Right lobe of liver (tissue), 6 donors: Measurements from ENCODE around the gene CDKAL1. TPM values are rescaled to one million over a fixed set of nuclear protein-coding genes. Genes with fewer than 3 reads are reported as not detected.

Experiments
- ATAC-seq, 4 donors: fragments of 200-7000 bp; cut with Tn5 transposase; one replicate each; pipeline ENCODE4 v1.9.1; 2020; ENCODE audit warnings: mild to moderate bottlenecking in 4 of 4, moderate library complexity in 4 of 4
- DNase-seq, 3 donors: peaks; one replicate each; pipeline ENCODE4 v3.0.0-alpha.2; 2020
- H3K27ac ChIP-seq, 3 donors: fragments of 200-600 bp; one replicate each; pipeline ENCODE4 v1.8.0; 2022
- H3K27me3 ChIP-seq, 2 donors: fragments of 200-600 bp; one replicate each; pipeline ENCODE4 v1.8.0; 2022
- H3K36me3 ChIP-seq, 4 donors: fragments of 200-600 bp; sonication (generic) in 1 of 4; one replicate each; pipeline versions ENCODE4 v1.5.1 to v1.8.0; 2017 to 2022; ENCODE audit warnings: control low read depth in 1 of 4
- H3K4me1 ChIP-seq, 4 donors: fragments of 200-600 bp; sonication (generic) in 1 of 4; one replicate each; pipeline versions ENCODE4 v1.5.1 to v1.8.0; 2017 to 2022; ENCODE audit warnings: control low read depth in 1 of 4
- H3K4me3 ChIP-seq, 3 donors: fragments of 200-600 bp; one replicate each; pipeline ENCODE4 v1.8.0; 2022
- H3K9me3 ChIP-seq, 4 donors: fragments of 200-600 bp; sonication (generic) in 1 of 4; one replicate each; pipeline versions ENCODE4 v1.5.1 to v1.8.0; 2017 to 2022; ENCODE audit warnings: control low read depth in 1 of 4
- POLR2A ChIP-seq: fragments of 450-650 bp; IDR thresholded peaks from one replicate; pipeline ENCODE4 v1.6.1; 2017; ENCODE audit warnings: antibody characterized with exemption, mild to moderate bottlenecking
- WGBS: methylation state at CpG from one replicate; pipeline ENCODE4 v1.1.6; 2018; ENCODE audit warnings: low coverage, low lambda C conversion rate; ENCODE audit not compliant: insufficient coverage; ENCODE audit errors: missing lambda C conversion rate; 5-methylcytosine and 5-hydroxymethylcytosine counted together
- intact Hi-C, 2 donors: fragments of 100-400 bp; cut with DNase I; formaldehyde crosslinking; loops; one replicate each; pipeline versions ENCODE4 v1.11.2 to v1.14.1; 2022
- total RNA-seq, 6 experiments: library from RNA; depleted of rRNA in 2 of 6; stranded (reverse); fragments of >200 nt in 2 of 6; fragmentation: NEBNext Ultra II Directional in 3 of 6; extraction: Animal tissue kit (Norgen Biotek cat#: 25700) in 3 of 6; gene quantifications; one replicate each; pipeline versions ENCODE4 v1.1.0 to v1.2.4, GENCODE V29; 2016 to 2023
- TF ChIP-seq, protein P1 (sequence below), 4 donors: fragments of 200-600 bp in 3 of 4; fragments of 450-650 bp in 1 of 4; IDR thresholded peaks; one replicate each; pipeline versions ENCODE4 v1.5.1 to v1.8.0; 2016 to 2022; ENCODE audit warnings: antibody characterized with exemption in 4 of 4, mild to moderate bottlenecking in 2 of 4
- donor health status: DM: no; HTN: yes; CAD: no.
- donor health status: DM: no; HTN: no; CAD: no.
- donor health status: DM: no; HTN: no; CAD: no.
- donor health status: DM: no; HTN: yes; CAD: no.
- donor health status: DM: no; HTN: yes; CAD: no.

The CDKAL1 gene
- total RNA-seq, 6 experiments from 2014 or later, result 4.5 to 7.0 (median 6.2) TPM

DNA sequence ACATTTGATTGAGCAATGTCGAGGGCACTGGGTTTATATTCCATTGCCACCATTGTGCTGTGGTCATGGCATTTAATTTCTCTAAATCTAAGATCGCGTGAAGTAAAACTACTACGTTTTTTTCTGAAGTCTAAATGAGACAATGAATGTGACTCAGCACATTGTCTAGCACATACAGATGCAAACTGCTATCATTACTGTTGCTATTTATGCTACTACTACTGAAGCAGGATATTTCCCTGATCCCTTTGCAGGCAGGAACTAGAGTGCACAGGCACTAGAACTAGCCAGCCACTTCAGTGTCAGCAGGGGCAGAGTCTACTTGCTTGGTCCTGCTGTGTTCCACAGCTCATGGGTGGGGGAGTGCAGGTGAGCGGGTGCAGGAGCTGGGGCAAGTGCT lies 449.7 kb downstream of the CDKAL1 start:
- no peaks in the 10 kb centered on the region for H3K36me3 ChIP-seq
- no peak overlapping the region for H3K27ac ChIP-seq
- H3K4me1 ChIP-seq, result no peaks in the 10 kb centered on the region
- TF ChIP-seq, protein P1, sequence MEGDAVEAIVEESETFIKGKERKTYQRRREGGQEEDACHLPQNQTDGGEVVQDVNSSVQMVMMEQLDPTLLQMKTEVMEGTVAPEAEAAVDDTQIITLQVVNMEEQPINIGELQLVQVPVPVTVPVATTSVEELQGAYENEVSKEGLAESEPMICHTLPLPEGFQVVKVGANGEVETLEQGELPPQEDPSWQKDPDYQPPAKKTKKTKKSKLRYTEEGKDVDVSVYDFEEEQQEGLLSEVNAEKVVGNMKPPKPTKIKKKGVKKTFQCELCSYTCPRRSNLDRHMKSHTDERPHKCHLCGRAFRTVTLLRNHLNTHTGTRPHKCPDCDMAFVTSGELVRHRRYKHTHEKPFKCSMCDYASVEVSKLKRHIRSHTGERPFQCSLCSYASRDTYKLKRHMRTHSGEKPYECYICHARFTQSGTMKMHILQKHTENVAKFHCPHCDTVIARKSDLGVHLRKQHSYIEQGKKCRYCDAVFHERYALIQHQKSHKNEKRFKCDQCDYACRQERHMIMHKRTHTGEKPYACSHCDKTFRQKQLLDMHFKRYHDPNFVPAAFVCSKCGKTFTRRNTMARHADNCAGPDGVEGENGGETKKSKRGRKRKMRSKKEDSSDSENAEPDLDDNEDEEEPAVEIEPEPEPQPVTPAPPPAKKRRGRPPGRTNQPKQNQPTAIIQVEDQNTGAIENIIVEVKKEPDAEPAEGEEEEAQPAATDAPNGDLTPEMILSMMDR (IDR thresholded peaks at IDR 0.05), result no peak
- TF ChIP-seq POLR2A, result no peak
- no peaks in the 10 kb centered on the region for H3K9me3 ChIP-seq
- intact Hi-C loops, result no loop called here
- ATAC-seq (no peak), DNase-seq (no peak)
- H3K27me3 ChIP-seq, result no peaks in the 10 kb centered on the region
- 100% methylated on average over 4 of the region's 5 CpGs for WGBS
- H3K4me3 ChIP-seq, result no peak overlapping the region

DNA sequence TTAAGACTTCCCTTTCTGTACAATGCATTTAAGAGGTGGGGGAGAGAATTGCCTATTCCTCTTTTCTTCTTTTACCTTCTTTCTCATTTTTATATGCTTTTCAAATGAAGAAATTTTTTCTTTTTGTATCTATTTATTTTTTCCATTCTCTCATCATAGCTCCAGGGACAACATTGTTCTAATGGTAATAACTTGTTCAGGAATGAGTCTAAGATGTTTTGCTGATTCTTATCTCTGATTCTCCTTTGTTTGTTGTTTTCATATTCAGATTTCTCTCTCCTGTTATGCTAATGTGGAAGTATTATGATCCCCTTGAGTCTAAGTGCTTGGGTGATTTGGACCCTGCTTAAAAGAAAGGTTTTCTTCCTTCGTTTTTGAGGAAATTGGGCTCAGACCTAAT lies 451.6 kb downstream of the CDKAL1 start:
- TF ChIP-seq, protein P1 (IDR thresholded peaks at IDR 0.05), result no peak
- TF ChIP-seq POLR2A, result no peak
- ATAC-seq, result no peak

DNA sequence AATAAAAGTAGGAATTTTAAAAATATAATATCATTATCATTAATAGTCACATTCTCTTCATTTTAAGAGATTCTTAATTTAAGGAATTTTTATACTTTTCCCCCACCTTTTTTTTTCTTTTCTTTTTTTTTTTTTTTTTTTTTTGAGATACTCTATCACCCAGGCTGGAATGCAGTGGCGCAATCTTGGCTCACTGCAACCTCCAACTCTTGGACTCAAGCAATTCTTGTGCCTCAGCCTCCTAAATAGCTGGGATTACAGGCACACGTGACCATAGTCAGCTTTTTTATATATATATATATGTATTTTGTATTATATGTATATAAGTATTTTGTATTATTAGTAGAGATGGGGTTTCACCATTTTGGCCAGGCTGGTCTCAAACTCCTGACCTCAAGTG lies 457.7 kb downstream of the CDKAL1 start:
- 79% methylated on average over 2 of the region's 2 CpGs for WGBS
- Histone ChIP-seq H3K4me3 (no peak overlapping the region), H3K9me3 (no peaks in the 10 kb centered on the region), H3K36me3 (no peaks in the 10 kb centered on the region), H3K27me3 (no peaks in the 10 kb centered on the region), H3K4me1 (no peaks in the 10 kb centered on the region), H3K27ac (no peak overlapping the region)
- ATAC-seq, result no peak
- no peak for DNase-seq
- TF ChIP-seq POLR2A, result no peak
- TF ChIP-seq, protein P1 (IDR thresholded peaks at IDR 0.05), result no peak
- intact Hi-C loops, result no loop called here

More for the DNA sequence above, 451.6 kb downstream of the CDKAL1 start:
- no peaks in the 10 kb centered on the region for H3K27me3 ChIP-seq
- H3K4me1 ChIP-seq, result no peaks in the 10 kb centered on the region
- H3K27ac ChIP-seq, result no peak overlapping the region
- WGBS, result 100% methylated on average over 1 of the region's 1 CpG
- no peaks in the 10 kb centered on the region for H3K36me3 ChIP-seq
- H3K4me3 ChIP-seq, result no peak overlapping the region
- DNase-seq, result no peak
- intact Hi-C loops, result no loop called here
- no peaks in the 10 kb centered on the region for H3K9me3 ChIP-seq

DNA sequence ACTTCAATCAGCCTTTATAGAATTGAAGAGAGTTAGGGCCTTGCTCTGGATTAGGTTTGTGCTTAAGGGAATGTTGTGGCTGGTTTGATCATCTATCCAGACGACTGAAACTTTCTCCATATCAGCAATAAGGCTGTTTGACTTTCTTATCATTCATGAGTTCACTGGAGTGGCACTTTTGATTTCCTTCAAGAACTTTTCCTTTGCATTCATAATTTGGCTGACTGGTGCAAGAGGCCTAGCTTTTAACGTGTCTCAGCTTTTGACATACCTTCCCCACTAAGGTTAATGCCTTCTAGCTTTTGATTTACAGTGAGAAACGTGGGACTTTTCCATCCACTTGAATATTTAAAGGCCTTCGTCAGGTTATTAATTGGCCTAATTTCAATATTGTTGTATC lies 461.8 kb downstream of the CDKAL1 start:
- WGBS, result 83% methylated on average over 4 of the region's 4 CpGs
- no peaks in the 10 kb centered on the region for H3K27me3 ChIP-seq
- intact Hi-C loops, result no loop called here
- no peaks in the 10 kb centered on the region for H3K36me3 ChIP-seq
- H3K4me1 ChIP-seq, result no peaks in the 10 kb centered on the region
- DNase-seq (no peak), ATAC-seq (no peak)
- no peak overlapping the region for H3K4me3 ChIP-seq
- H3K27ac ChIP-seq, result no peak overlapping the region
- TF ChIP-seq, protein P1 (IDR thresholded peaks at IDR 0.05), result no peak
- TF ChIP-seq POLR2A, result no peak
- H3K9me3 ChIP-seq, result no peaks in the 10 kb centered on the region
